GM18508 (cell line): ENCODE results near the gene ZC3H11A.
A peak's percentile ranks its signal among the peaks of the same experiment; 100 is the strongest.
"Not testable (repeated sequence)": the region's sequence is repeated elsewhere in the genome, so short reads cannot be mapped to it uniquely, and the experiment has no call there.

ENCODE experiments used
- ATAC-seq: cut with Tn5 transposase; IDR thresholded peaks from one replicate; pipeline ENCODE4 v1.9.1; 2021; ENCODE audit warnings: moderate number of reproducible peaks; ENCODE audit not compliant: insufficient read depth, unreplicated experiment

ZC3H11A gene

DNA sequence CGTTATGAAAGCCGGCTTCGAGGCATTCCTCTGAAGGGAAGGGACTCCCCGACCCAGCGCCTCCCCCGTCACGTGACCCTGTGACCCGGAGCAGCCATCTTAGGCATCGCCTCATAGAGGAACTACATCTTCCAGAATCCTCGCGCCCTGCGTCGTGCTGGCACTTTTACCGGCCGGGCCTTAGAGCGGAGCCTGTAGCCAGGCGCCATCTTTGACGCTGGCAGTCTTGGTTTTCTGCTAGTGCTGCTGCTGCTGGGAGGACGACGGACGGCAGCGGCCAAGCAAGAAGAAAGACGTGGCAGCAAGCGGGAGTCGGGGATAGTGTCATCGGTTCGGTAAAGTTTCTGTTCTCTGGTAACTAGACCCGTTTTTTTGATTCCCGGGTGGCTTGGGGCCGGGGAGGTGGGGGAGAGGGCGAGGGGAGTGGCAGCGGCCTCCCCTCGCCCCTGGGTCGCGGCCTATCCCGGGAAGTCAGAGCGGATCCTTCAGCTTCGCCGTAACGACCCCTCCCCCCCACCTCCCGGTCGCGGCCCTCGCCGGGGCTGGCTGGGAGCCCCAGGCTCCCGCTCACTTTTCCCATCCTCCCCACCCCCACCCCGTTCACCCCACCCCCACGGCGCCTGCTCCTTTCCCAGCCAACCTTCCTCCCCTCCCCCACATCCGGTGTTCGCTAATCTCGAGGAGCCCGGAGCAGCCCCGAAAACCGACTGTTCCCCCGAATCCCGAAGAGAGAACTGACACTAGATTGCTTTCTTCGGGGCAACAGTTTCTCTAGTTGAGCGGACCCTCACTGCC lies at the start of gene ZC3H11A, which contains the start of gene ZBED6:
TSS of gene ZC3H11A (plus strand) at position 183 of the 795 bp plus-strand sequence. CDS start 21,448 bp downstream, outside the sequence.
TSS of gene ZBED6 (plus strand) at position 183 of the 795 bp plus-strand sequence. CDS start 1,900 bp downstream, outside the sequence.
- ATAC-seq, result peak; percentile 78

DNA sequence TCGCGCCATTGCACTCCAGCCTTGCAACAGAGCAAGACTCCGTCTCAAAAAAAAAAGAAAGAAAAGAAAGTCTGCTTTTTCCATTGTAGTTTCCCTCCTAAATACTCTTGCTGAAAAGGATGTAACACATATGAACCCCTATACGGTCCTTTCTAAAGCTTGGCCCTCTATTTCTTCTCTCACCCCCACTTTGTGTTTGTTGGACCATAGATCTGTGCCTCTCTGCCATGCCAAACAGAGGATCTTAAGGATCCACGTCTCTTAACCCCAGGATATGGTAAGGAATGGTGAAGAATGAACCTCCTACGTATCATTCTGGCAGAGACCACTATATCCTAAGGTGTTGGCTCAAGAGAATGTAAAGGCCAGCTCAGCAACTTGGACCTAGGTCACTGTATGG lies 49.1 kb upstream of the ZC3H11A start:
- ATAC-seq, result no peak

DNA sequence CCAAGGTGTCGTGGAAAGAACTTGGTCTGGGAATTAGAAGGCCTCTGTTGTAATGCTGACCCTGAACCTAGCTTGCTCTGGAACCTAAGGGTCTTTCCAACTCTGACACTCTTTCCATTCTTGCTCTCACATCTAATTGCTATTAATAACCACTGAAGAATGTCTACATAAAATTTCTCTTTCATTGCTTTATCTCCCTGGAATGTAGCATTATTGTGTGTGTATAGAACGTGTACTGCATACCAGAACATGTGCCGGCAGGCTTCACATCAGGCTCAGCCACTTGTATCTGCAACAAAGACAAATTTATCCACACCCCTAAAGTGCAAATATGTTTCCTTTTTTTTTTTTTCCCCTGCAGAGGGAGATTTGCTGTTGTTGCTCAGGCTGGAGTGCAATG lies 44.4 kb upstream of the ZC3H11A start:
- no peak for ATAC-seq

DNA sequence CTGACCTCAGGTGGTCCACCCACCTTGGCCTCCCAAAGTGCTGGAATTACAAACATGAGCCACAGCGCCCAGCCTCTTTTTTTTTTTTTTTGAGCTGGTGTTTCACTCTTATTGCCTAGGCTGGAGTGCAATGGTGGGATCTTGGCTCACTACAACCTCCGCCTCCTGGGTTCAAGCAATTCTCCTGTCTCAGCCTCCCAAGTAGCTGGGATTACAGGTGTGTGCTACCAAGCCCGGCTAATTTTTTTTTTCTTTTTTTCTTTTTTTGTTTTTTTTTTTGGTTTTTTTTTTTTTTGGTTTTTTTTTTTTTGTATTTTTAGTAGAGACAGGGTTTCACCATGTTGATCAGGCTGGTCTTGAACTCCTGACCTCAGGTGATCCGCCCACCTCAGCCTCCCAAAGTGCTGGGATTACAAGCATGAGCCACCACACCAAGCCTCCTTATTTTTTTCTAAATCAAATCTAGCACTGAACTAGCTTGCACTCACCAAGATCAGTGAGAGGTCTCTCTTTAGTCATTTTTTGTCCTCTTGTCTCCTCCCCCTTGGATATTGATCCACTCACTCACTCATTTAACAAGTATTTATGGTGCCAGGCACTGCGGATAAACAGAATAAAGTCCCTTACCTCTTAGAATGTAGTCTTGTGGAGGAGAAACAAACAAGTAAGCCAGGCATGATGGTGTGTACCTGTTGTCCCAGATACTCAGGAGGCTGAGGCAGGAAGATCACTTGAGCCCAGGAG lies 43.6 kb upstream of the ZC3H11A start:
- not testable (repeated sequence) for ATAC-seq

GRCh38 chr1:203754455-203754864 lies 41.0 kb upstream of the ZC3H11A start:
- ATAC-seq, result no peak

- ATAC-seq, result no peak
Measured at GRCh38 chr1:203756036-203756435, 39.4 kb upstream of the ZC3H11A start.

DNA sequence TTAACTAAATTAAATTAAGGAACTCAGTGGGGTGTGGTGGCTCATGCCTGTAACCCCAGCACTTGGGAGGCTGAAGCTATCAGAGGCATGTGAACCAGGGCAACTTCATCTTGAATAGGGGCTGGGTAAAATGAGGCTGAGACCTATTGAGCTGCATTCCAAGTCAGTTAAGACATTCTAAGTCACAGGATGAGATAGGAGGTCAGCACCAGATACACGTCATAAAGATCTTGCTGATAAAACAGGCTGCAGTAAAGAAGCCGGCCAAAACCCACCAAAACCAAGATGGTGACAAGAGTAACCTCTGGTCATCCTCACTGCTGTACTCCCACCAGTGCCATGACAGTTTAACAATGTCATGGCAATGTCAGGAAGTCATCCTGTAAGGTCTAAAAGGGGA lies 36.7 kb upstream of the ZC3H11A start:
- ATAC-seq, result not testable (repeated sequence)

DNA sequence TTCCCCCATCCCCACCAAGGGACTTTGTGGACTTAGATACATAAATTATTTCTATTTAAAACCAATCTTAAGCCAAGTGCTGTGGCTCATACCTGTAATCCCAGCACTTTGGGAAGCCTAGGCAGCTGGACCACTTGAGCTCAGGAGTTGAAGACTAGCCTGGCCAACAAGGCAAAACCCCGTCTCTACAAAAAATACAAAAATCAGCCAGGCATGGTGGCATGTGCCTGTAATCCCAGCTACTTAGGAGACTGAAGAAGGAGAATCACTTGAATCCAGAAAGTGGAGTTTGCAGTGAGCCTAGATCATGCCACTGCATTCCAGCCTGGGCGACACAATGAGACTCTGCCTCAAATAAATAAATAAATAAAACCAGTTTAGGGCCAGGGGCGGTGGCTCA lies 34.9 kb upstream of the ZC3H11A start:
- ATAC-seq, result no peak

- ATAC-seq, result not testable (repeated sequence)
Measured at GRCh38 chr1:203761958-203762357, 33.5 kb upstream of the ZC3H11A start.

DNA sequence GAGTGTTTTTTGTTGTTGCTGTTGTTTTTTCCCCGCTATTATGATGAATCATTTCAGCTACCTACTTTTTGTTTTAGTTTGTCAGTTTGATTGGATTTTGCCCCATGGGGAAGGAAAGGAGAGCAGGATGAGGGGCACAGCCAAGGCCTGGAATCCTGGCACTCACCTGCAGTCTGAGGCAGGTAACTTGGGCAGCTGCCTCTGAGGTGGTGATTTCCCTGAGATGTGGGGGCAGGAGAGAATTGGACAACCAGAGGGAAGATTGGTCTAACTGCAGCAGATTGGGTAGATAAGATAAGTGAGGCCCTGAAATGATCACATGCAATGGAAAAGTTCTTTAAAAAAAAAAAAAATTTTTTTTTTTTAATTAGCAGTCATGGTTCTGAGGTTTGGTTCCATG lies 31.9 kb upstream of the ZC3H11A start:
- ATAC-seq, result no peak

DNA sequence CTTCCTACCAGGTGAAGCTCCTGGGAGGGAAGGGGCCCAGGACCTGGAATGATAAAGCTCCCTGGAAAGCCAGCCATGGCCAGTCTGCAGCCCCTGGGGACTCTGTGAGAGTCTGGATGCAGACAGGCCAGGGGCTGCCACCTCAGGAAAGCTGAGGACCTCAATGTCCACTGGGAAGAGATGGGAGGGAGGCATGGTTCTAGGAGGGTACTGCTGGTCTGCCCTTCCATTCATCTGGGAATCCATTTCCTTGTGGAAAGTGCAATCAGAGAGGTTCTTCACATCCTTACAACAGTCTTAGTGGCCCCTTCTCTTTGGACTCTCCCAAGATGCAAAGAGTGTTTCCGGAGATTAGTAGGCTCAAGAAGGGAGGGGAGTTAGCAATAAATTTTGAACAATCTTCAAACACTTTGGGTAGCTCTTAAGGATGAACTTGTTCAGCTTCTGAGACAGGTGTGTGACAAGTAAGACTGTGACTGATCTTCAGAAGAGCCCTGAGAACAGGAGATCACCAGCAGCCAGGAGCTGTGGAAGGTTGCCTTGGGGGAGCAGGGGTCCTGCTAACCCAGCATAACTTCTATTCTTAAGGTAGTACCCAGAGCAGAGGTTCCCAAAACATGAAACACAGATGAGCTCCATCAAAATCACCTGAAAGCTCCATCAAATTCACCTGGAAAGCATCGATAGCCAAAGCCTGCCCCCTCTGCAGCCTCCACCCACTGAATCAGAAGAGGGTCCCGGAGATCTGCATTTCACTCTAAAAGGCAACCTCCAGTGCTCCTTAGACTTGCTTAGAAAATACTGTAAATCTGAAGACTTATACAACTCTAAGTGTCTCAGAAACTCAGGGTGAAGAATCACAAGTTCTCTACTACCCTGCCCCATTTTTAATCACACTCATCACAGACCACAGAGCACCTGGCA lies 31.1 kb upstream of the ZC3H11A start:
- ATAC-seq, result no peak

- ATAC-seq, result no peak
Measured at GRCh38 chr1:203765029-203765837, 30.2 kb upstream of the ZC3H11A start, which contains the start of gene LAX1. LAX1 (plus strand) TSS chr1:203765183; CDS start chr1:203765566, 383 bp downstream.

DNA sequence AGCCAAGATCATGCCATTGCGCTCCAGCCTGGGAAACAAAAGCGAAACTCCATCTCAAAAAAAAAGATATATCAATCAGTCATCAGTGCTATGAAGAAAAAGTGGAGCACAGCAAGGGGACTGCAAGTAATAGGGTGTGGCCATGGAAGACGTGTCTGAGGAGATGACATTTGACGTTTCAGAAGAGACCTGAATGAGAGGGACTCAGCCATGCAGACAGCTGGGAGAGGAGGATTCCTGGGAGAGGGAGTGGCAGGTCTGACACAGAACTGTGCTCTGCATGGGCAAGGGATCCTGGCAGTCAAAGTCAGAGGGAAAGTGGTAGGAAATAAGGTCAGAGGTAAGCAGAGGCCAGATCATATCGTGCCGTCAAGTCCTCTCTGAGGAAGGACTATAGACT lies 27.2 kb upstream of the ZC3H11A start:
- no peak for ATAC-seq

DNA sequence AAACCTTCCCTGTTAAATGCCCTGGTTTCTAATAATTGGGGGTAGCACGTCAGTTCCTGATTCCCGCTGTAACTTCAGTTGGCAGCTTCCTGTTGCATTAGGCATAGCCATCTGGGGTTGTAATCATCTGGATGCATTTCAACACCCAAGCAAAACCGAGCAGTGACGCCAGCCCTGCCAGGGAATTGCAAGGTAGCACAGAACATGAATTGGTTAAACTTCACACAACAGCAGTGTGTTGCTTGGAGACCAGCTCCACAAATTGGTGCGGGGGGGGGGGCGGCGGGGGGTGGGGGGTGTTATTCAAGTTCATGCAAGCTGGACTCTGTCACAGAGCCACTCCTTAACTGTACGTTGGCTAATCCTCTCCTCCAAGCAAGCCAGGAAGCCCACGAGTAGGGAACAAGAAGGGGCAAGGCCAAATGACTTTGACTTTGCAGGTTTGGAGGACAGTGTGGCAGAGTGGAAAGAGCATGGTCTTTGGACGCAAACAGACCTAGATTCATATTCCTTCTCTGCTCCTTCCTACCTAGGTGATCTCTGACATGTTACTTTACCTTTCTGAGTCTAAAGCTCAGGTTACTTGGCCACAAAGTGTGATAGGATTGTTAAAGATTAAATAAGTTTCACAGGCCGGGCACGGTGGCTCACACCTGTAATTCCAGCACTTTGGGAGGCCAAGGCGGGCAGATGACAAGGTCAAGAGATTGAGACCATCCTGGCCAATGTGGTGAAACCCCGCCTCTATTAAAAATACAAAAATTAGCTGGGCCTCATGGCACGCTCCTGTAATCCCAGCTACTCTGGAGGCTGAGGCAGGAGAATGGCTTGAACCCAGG lies 25.7 kb upstream of the ZC3H11A start:
- ATAC-seq, result no peak

GRCh38 chr1:203771901-203772301 lies 23.5 kb upstream of the ZC3H11A start:
- no peak for ATAC-seq

GRCh38 chr1:203772836-203773235 lies 22.6 kb upstream of the ZC3H11A start:
- no peak for ATAC-seq

- no peak for ATAC-seq
Measured at GRCh38 chr1:203776636-203777035, 18.8 kb upstream of the ZC3H11A start.

DNA sequence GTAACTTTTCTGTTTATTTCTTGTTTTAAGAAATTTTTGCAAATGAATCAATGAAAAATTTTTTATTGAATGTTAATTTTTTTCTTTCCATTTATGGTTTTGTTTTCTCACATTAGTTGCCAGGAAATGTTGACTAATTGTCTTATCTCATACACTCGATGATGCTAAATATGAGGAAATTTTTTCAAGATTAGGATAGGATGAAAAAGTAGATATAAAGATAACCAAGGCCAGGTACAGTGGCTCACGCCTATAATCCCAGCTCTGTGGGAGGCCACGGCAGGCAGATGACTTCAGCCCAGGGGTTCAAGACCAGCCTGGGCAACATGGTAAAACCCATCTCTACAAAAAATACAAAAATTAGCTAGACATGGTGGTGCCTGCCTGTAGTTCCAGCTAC lies 17.8 kb upstream of the ZC3H11A start:
- no peak for ATAC-seq

GRCh38 chr1:203778146-203778545 lies 17.3 kb upstream of the ZC3H11A start:
- ATAC-seq, result no peak
